Middle frontal gyrus (tissue), 1 donor: ENCODE measurements around the gene CMTM8.
A peak's percentile ranks its signal among the peaks of the same experiment; 100 is the strongest.

Experiments used
- DNase-seq: peaks from one replicate; pipeline ENCODE4 v3.0.0-alpha.2; 2015; ENCODE audit warnings: low spot score; ENCODE audit errors: extremely low spot score

Gene CMTM8

DNA sequence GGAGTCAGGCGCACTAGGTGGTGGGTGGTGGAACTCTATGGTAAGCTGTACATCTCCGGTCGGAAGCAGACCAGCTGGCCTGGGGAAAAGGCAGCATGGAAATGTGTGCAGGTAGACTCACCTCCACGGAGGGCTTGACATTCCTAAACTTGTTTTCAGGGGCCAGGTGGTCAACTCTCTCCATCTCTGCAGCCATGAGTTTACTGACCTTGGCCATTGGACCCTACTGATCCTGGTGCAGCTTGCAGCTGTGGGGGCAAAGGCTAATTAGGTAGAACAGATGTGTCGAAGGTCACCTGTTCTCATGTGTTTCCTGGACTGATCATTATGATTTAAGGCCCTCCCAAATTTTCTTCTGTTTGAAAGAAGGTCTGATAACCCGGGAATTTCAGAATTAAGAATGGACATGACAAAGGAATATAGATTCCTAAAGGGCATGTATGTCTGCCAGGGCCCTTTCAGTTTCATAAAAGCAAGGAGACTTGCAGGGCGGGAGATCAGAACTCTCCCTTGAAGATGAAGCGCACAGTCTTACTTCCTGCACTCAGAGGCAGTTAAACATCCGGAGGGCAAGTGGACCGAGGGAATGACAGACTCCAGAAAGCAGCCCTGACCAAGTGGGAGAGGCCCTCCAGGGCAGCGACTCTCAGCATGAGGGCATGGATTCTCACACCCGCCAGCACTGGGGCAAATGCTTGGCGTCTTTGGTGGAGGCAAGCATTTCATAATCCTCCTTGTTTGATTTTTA, 97.1 kb downstream of the CMTM8 start:
- no peak for DNase-seq

DNA sequence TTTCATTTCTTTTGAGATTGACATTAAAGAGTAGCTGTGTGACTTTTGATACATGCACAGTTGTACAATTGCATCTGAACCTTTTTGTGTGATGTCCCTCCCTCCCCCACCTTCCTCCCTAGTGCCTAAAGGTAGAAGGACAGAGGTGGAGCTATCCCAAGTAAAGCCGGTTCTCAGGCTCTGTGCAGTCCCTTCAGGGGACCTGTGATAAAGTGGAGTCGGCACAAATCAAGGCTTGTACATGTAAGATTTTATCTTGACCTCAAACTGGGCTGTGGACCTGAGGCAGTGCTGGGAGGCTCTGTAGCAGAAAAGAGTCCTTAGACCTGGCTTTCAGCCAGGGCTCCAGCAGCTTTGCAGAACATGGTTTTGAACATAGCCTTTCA, 97.6 kb downstream of the CMTM8 start:
- no peak for DNase-seq

DNA sequence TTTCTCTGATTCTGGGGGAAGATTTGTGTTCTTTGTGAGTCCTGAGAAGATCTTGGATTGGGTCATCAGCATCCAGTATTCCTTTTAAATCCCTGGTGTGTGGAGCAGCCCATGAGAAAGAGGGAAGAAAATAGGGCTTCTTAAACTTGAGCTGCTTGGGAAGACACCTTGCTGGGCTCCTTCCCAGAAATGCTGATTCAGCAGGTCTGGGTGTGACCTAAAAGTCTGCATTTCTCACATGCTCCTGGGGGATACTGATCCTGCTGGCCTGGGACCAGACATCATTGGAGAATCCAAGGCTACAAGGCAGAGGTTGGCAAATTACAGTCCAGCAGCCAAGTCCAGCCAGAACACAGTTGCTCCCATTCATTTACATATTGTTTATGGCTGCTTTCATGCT, 99.0 kb downstream of the CMTM8 start:
- no peak for DNase-seq

DNA sequence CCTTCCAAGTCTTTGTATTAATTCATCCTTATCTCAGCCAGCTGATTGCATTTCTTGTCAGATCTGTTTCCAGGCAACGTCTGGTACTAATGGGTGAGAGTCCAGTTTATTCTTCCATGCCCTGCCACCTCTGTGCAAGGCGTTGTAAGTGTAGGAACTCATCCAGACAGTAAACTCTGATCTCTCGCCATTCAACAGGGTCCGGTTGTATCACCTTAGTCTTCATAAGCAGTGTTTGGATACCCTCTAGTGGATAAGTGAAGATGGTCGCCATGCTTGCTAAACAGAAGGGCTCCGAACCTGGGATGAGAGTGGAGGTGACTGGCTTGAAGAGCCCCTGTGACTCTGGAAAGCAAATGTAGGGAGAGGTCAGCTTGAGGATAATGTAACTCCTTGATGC, 101.6 kb downstream of the CMTM8 start:
- DNase-seq = peak; percentile 16

DNA sequence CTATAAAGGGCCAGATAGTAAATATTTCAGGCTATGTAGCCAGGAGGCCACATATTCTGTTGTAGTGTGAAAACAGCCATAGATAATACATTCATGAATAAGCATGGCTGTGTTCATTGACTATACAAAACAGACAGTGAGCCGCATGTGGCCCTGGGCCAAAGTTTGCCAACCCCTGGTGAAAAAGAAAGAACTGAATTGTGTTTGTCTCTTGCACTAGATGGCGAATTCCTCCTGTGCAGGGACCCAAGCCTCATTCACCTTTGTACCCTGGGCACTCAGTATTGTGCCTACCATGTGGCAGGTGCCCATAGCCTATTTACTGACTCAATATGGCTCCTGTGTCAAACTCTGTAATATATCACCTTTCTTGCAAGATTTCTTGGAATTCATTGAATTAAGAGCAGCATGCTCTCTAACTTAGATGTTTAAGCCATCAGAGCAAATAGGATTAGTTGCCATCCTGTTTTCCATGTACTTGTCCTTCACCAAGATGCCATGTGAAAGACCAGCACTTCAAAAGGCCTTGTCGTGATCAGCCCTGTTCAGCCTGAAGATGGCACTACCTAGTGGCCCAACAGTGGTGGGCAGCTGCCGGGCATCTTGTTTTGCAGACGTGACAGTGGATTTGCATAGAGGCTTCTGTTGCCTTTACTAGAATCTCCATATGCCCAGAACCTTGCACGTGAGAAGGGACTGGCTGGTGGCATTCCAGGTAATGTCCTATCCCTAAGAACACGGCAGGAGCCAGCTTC, 102.3 kb downstream of the CMTM8 start:
- DNase-seq = no peak

DNA sequence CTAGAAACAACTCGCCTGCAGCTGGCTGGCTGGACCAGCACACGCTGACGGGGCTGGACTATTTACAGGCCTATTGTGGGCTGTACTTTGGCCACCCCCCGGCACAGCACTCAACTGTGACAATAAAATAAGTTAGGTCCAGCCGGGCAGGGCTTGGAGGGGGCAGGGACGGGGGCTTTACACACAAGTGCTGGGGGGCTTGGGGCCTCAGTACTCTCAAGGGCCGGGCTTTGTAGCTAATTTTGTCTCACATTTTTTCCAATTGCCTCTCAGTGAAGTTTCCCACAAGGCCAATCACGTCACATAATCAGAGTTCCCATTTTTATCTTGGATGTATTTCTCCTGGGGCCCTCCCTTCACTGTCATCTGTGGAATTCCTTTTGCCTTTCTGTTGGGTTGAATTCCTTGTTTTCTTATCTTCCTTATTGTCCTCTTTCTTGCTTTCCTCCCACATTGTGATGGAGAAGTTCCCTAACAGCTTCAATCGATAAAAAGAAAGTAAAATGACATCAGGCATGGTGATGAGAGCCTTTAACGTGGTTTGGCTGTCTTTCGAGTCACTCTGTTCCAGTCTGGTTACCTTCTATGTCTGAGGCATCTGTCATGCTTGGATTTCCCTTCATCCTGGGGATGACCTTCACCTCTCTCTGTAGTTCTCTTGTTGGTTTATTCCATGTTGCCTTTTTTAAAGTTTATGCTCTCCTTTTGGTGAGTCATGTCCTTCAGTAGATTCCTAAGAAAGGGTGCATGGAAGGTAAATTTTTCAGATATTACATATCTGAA, 109.1 kb downstream of the CMTM8 start:
- DNase-seq = no peak

DNA sequence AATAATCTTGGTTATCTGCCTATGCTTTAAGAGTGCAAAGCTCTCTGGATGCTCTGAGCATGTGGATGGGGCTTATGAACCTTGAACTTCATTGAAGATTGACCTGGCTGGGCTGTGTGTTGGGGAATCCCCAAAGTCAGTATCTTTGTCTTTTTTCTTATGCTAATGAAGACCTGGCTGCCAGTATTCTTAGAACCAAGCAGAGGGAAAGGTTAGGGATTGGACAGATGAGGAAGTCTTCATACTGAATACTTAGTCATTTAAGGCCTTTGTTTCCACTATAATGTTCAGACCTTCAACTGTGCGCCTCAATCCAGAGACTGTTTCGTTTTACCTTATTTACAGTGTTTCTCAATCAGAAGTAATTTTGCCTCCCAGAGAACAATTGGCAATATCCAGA, 110.7 kb downstream of the CMTM8 start:
- no peak for DNase-seq

DNA sequence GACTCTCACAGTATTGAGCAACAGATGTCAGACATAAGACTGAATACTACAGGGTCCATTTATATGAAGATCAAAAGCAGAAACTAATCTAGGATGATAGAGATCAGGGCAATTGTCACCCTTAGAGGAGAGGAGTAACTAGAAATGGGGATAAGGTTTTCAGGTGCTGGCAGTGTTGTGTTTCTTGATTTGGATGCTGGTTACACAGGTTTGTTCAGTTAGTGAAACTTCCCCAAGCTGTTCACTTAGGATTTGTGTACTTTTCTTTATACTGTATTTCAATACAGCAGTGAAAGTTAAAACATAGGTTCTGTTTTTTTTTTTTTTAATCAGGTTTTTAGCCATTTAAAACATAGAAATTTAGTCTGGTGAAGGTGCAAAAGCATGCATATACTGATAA, 114.1 kb downstream of the CMTM8 start:
- no peak for DNase-seq

DNA sequence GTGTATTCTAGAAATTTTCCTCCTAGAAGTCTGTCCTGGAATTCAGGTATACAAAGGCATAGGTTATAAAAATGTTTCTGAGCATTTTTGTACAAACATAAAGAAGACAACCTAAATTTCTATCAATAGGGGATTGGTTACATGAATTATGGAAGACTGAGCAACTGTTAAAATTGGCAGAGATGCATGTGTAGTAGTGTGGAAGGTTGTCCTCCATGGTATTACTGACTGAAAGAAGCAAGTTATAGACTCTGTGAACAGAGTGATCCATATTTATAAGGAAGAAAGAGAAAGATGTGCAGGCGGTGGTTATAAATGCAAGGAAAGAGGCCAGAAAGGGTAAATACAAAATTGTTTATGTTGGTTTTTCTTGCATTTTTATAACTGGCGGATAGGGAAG, 114.9 kb downstream of the CMTM8 start:
- DNase-seq = no peak

DNA sequence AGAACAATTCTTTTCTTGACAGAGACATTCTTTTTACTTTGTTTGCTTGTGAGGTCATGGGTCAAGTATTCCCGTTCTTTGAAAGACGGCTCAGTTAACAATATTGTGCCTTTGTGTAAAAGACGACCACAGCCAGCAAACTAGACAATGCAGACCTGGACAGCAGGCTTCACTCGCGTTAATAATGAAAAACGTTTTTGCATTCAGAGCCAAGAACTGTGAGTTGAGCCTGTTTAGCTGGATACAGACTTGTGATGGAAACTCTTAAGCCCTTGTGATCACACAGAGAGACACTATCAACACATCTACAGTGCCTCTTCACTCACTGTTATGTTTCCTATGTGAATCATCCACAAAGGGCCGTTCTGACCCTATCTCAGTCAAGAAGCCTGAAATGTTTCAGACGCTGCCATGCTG, 115.9 kb downstream of the CMTM8 start:
- no peak for DNase-seq

DNA sequence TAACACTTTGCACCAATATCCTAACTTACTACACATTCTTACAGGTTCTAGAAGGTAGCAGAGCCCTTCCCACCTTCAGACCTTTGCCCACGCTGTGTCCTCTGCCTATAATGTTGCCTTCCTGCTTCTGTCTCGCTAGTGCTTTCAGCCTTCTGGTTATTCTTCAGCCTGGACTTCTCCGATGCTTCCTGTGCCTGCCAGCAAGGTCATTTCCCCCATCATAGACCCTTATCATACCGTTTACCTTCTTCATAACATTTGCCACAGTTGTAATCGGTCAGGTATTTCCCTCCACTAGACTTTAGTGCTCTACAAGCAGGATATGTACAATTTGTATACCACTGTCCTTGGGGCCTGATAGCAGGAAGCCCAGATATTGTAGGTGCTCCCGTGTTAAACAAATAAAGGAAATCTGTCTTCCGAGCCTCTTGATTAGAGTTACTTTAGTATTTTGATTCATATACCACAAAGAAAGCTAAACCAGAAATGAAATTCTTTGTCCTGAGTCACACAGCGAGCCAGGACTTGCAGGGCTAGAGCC, 117.3 kb downstream of the CMTM8 start:
- DNase-seq = no peak

DNA sequence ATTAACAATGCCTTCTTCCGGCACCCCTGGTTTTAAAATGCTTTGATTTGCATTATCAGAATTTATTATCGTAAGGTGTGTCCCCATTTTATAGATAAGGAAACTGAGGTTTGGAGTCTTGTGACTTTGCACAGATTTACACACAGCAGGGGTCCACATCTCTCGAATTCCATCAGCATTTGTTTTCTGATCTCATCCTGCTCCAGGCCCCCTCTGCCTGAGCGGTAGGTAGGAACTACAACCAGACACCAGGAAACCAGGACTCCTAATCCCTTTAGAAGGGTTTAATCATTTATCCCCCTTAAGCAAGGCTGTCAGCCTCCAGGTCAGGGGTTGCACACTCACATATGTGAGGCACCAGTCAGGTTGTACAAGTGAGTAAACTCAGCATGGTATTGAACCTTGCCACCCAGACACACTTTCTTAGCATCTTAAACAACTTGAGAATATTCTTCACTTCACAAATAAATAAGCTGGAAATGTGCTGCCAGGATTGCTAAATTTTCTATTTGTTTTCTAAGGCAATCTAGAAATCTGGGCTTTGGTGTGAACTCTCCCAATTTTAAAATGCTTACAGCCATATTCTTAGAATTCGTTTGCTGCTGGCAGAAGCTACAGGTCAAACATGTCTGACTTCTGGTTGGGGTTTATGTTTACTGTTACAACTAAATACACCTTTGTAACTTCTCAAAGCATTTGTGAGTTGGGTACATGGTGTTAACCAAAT, 121.4 kb downstream of the CMTM8 start:
- DNase-seq = no peak

DNA sequence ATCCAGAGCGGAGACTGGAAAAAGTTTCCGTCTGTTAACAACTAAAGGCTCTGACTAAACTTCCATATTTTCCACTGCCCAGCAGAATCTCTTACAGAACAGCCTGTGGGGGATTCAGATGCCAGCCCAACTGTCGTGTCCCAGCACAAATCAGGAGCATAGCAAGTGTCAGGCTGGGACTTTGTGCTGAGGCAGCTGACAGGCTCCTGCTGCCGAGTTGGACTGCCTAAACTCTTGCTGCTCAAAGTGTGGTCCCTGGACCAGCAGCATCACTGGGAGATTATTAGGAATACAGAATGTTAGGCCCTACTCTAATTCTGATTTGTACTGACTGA, 122.0 kb downstream of the CMTM8 start:
- no peak for DNase-seq

DNA sequence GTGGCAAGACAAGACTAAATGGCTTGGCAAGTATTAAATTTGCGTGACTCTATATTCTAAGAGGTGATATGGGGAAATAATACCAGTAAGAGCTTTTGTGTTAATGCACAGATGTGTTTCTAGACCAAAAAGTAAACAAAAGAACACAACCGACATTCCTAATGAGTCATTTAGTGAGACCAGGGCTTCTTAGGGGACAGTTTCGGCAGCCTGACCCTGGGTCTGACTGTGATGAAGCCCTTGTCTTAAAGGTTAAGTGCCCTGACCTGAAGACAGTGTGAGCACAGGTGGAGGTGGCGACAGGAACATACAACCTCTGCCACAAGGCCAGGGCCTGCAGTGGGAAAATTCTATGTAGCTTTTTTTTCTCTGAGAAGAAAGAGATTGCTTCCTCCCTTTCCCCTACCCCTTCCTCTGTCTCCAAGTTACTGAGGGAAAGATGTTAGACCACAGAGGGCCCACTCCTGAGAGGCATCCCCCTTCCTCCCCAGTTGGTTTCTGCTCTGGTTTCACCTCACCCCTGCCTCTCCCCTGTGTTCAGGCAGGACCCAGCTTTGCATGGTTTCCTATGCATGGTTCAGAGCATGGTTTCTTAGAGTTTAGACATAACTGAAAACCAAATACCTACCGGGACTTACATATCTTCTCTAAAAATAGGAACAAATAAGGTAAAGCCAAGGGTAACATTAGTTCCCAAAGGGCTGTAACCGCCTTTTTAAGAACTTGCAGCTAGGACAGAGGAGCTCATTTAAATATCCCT, 128.3 kb downstream of the CMTM8 start:
- no peak for DNase-seq

DNA sequence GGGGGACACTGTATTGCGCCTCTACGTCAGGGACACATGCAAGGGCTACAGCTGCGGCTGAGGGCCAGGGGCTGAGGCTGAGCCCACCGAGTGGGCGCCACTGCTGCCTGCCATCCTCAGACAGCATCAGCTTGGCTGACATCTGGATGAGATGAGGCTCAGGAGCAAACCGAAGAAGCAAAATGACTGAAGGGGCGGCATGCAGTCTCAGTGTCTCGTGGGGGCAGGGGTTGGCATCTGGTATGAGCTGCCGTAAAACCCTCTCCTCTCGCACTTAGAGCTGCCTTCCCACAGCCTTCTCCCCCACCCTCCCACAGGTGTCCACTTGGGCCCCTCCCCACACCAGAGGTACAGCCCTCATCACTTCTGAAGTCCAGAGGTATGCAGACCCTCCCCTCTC, 129.0 kb downstream of the CMTM8 start:
- no peak for DNase-seq

DNA sequence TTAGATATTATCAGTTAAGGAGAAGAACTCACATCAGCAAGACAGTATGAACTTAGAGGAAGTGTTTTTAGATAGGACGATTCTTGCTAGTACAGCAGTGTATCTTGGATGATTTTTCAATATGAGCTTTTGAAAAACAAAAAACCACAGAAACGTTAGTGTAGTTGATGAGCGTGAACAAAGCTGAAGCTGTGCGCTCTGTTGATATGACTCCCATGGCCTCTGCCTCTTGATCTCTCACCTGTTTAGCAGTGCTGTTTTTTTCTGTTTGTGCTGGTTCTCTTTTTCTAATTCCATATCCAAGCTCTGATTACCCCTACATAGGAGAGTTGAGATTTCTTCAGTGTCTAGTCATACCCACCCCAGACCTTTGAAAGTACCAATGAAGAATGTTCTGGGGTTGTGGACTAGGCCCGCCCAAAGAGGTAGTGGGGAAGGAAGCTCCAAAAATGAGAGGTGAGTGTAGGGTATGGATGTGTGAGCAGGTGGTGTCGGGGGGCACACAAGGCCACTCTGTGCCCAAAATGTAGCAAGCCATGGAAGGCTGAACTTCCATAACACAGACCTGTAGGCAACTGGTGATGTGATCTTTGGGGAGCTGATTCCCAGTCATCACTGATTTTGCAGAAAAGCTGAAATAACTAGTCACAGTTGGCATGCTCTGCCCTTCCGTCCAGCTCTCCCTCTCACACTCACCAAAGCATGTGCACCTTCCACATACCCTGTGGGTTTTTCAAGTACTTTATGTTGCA, 133.2 kb downstream of the CMTM8 start:
- DNase-seq = no peak

DNA sequence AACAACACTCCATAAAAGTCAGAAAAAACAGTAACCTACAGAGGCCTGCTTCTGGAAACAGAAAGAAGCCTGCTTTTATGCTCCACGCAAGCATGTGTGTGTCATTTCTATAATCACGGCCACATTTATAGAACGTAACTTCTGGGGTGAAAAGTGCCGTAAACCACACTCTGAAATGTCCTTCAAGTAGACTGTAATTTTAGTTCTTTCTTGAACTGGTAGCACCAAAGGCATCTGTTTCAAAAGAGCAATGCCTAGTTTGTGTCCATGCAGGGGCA, 133.7 kb downstream of the CMTM8 start:
- no peak for DNase-seq

DNA sequence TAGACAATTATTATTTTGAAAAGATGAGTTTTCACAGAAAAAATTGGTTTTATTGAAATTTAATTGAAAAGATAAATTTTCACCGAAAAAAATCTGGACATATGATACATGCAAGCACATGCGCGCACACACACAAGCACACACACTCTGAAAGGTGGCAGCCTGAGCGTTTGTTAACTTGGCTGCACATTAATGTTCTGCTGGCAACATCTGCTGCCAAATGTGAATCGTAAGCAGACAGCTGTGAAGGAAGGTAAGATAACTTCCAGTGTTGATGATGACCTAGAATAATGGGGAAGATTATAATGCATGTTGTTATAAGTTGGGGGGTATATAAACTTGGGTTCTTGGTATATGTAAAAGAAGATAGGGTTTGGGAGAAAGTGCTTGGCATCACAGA, 134.8 kb downstream of the CMTM8 start:
- DNase-seq = no peak

DNA sequence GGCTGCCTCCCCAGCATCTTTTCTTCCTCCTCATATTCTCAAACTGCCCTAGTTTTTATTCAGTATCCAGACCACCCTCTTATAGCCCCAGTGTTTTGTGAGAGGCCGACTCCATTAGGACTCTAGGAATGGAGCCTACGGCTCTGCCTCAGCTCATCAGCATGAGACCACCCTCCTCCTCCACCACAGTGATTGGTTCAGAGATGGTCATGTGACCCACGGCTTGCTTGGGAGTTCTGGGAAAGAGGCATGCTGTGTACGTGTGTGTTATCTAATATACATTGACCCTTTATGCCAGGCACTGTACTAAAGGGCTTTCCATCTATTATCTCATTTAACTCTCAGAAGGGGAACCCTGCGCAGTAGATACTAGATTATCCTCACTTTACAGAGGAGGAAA, 135.4 kb downstream of the CMTM8 start:
- DNase-seq = no peak
